ENCODE results near the gene NDUFV2.
"Not testable (repeated sequence)": the region's sequence is repeated elsewhere in the genome, so short reads cannot be mapped to it uniquely, and the experiment has no call there.

NDUFV2 gene

GRCh38 chr18:9157806-9158205 lies 55.3 kb downstream of the NDUFV2 start (continued):
- TF ChIP-seq, protein P1, sequence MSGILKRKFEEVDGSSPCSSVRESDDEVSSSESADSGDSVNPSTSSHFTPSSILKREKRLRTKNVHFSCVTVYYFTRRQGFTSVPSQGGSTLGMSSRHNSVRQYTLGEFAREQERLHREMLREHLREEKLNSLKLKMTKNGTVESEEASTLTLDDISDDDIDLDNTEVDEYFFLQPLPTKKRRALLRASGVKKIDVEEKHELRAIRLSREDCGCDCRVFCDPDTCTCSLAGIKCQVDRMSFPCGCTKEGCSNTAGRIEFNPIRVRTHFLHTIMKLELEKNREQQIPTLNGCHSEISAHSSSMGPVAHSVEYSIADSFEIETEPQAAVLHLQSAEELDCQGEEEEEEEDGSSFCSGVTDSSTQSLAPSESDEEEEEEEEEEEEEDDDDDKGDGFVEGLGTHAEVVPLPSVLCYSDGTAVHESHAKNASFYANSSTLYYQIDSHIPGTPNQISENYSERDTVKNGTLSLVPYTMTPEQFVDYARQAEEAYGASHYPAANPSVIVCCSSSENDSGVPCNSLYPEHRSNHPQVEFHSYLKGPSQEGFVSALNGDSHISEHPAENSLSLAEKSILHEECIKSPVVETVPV (CRISPR knock-in tag; IDR thresholded peaks at IDR 0.05): no peak
- TF ChIP-seq CREB5 (CRISPR knock-in tag; IDR thresholded peaks at IDR 0.05; ENCODE audit: low read depth): no peak
- TF ChIP-seq OSR1 (CRISPR knock-in tag; IDR thresholded peaks at IDR 0.05): no peak
- TF ChIP-seq RARB (CRISPR knock-in tag; IDR thresholded peaks at IDR 0.05): no peak
- TF ChIP-seq BACH2 (CRISPR knock-in tag; IDR thresholded peaks at IDR 0.05; ENCODE audit: borderline replicate concordance): no peak
- no peak for TF ChIP-seq POU6F1 (CRISPR knock-in tag; IDR thresholded peaks at IDR 0.05; ENCODE audit: borderline replicate concordance, low read depth)

GRCh38 chr18:9160014-9160413 lies 57.5 kb downstream of the NDUFV2 start:
- no peak for ATAC-seq
- no peak for TF ChIP-seq ARNTL (CRISPR knock-in tag; IDR thresholded peaks at IDR 0.05; ENCODE audit: borderline replicate concordance, low read depth)
- no peak for TF ChIP-seq GLIS3 (CRISPR knock-in tag; IDR thresholded peaks at IDR 0.05)
- no peak for TF ChIP-seq ZNF8 (CRISPR knock-in tag; IDR thresholded peaks at IDR 0.05)
- no peak for TF ChIP-seq SNAI2 (CRISPR knock-in tag; IDR thresholded peaks at IDR 0.05)
- TF ChIP-seq CREB5 (CRISPR knock-in tag; IDR thresholded peaks at IDR 0.05; ENCODE audit: low read depth): no peak
- no peak for TF ChIP-seq ZNF565 (CRISPR knock-in tag; conservative IDR thresholded peaks at IDR 0.05; ENCODE audit: low read depth)
- no peak for TF ChIP-seq OSR1 (CRISPR knock-in tag; IDR thresholded peaks at IDR 0.05)
- TF ChIP-seq ZFP30 (CRISPR knock-in tag; IDR thresholded peaks at IDR 0.05): no peak
- TF ChIP-seq ISL1 (CRISPR knock-in tag; IDR thresholded peaks at IDR 0.05): no peak
- TF ChIP-seq, protein P1 (CRISPR knock-in tag; IDR thresholded peaks at IDR 0.05): no peak

GRCh38 chr18:9162663-9163062 lies 60.2 kb downstream of the NDUFV2 start:
- ATAC-seq: not testable (repeated sequence)

DNA sequence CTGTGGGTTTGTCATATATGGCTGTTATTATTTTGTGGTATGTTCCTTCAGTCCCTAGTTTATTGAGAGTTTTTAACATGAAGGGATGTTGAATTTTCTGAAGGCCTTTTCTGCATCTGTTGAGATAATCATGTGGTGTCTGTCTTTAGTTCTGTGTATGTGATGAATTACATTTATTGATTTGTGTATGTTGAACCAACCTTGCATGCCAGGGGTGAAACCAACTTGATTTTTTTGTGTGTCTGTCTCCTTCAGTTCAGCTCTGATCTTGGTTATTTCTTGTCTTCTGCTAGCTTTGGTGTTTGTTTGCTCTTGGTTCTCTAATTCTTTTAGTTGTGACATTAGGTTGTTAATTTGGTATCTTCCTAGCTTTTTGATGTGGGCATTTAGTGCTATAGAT lies 61.6 kb downstream of the NDUFV2 start:
- not testable (repeated sequence) for ATAC-seq

DNA sequence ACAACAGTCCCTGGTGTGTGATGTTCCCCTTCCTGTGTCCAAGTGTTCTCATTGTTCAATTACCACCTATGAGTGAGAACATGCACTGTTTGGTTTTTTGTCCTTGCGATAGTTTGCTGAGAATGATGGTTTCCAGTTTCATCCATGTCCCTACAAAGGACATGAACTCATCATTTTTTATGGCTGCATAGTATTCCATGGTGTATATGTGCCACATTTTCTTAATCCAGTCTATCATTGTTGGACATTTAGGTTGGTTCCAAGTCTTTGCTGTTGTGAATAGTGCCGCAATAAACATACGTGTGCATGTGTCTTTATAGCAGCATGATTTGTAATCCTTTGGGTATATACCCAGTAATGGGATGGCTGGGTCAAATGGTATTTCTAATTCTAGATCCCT lies 63.4 kb downstream of the NDUFV2 start:
- not testable (repeated sequence) for ATAC-seq

DNA sequence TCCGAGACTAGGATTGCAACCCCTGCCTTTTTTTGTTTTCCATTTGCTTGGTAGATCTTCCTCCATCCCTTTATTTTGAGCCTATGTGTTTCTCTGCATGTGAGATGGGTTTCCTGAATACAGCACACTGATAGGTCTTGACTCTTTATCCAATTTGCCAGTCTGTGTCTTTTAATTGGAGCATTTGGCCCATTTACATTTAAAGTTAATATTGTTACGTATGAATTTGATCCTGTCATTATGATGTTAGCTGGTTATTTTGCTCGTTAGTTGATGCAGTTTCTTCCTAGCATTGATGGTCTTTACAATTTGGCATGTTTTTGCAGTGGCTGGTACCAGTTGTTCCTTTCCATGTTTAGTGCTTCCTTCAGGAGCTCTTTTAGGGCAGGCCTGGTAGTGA lies 67.0 kb downstream of the NDUFV2 start:
- ATAC-seq: not testable (repeated sequence)

DNA sequence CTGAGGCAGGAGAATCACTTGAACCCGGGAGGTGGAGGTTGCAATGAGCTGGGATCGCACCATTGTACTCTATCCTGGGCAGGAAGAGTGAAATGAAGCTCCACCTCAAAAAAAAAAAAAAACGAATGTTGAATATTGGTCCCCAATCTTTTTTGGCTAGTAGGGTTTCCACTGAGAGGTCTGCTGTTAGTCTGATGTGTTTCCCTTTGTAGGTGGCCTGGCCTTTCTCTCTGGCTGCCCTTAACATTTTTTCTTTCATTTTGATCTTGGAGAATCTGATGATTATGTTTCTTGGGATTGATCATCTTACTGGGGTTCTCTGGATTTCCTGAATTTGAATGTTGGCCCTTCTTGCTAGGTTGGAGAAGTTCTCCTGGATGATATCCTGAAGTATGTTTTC lies 69.4 kb downstream of the NDUFV2 start:
- ATAC-seq: not testable (repeated sequence)

GRCh38 chr18:9172506-9173127 lies 70.1 kb downstream of the NDUFV2 start:
- ATAC-seq: no peak
- TF ChIP-seq ISL1 (CRISPR knock-in tag; IDR thresholded peaks at IDR 0.05) (no peak), ESRRG (CRISPR knock-in tag; IDR thresholded peaks at IDR 0.05) (no peak), PPARA (CRISPR knock-in tag; IDR thresholded peaks at IDR 0.05; ENCODE audit: borderline replicate concordance) (no peak), SNAI2 (CRISPR knock-in tag; IDR thresholded peaks at IDR 0.05) (no peak), ZFP3 (CRISPR knock-in tag; IDR thresholded peaks at IDR 0.05) (no peak)
